ENCODE measurements around the gene KCNJ11. TPM values are rescaled to one million over a fixed set of nuclear protein-coding genes. Genes with fewer than 3 reads are reported as not detected.

KCNJ11 gene
- under 0.01 TPM in 1 of 2 replicates, not detected in the other for total RNA-seq

GRCh38 chr11:17388609-17389210 lies at the start of gene KCNJ11:
TSS of gene KCNJ11 (minus strand) at chr11:17388659. CDS start at chr11:17388091, 568 bp downstream.

GRCh38 chr11:17351510-17352176 lies 36.8 kb downstream of the KCNJ11 start, which contains the start of gene NCR3LG1:
TSS of gene NCR3LG1 (plus strand) at chr11:17351800. CDS start at chr11:17351970, 170 bp downstream.

Other genes starting within 250 kb of the KCNJ11 start
- 51.8 and 68.5 TPM in 2 replicates for gene PIK3C2A, start 180.7 kb downstream of the KCNJ11 start, total RNA-seq
- 48.8 and 66.7 TPM in 2 replicates for gene NUCB2, start 111.9 kb downstream of the KCNJ11 start, total RNA-seq
- gene NCR3LG1, start 36.9 kb downstream of the KCNJ11 start, total RNA-seq, result 0.39 and 1.4 TPM in 2 replicates
- not detected in 2 replicates for gene ABCC8, start 88.2 kb upstream of the KCNJ11 start, total RNA-seq
- gene USH1C, start 155.8 kb upstream of the KCNJ11 start, total RNA-seq, result not detected in 2 replicates
- gene OTOG, start 158.6 kb upstream of the KCNJ11 start, total RNA-seq, result not detected in 2 replicates

All from placental epithelial cell (primary cell).